Measurements from ENCODE around the gene TMEM187. TPM values are rescaled to one million over a fixed set of nuclear protein-coding genes. Genes with fewer than 3 reads are reported as not detected.

The TMEM187 gene
- total and polyA plus RNA-seq, 11 donors, result 3.2 to 11.4 (median 7.2) TPM

GRCh38 chrX:153953892-153954557 is 18.5 kb upstream of the TMEM187 start:
- H3K27me3 ChIP-seq, result no peaks in the 10 kb centered on the region
- TF ChIP-seq CTCF (IDR thresholded peaks at IDR 0.05), result no peak
- TF ChIP-seq POLR2A (IDR thresholded peaks at IDR 0.05), result no peak
- peaks cover 0 to 100% (median 79%) of the 10 kb centered on the region in 9 donors for H3K36me3 ChIP-seq
- peaks cover 0 to 19% (median 5%) of the 10 kb centered on the region in 12 donors for H3K4me1 ChIP-seq
- intact Hi-C loops (cut with DNase I), result loop anchor here (1.0 to 10.0 kb wide), 6 partner anchors 189 to 995 kb away; partner anchors contain the start of gene PLXNB3 (in 9 of the 10)
- H3K27ac ChIP-seq, result peak overlapping the region in 3 of 12 donors; percentile 52 to 86 (median 72)
- DNase-seq (peak in 1 of 5 donors; percentile 46), ATAC-seq (no peak)
- H3K9me3 ChIP-seq, result no peaks in the 10 kb centered on the region
- 84 to 85% (median 85%) methylated on average over 17 to 33 of the region's 33 CpGs for WGBS, 4 donors
- H3K4me3 ChIP-seq, result no peak overlapping the region

GRCh38 chrX:153954558-153955227 is 17.9 kb upstream of the TMEM187 start:
- Histone ChIP-seq H3K27me3 (no peaks in the 10 kb centered on the region), H3K4me3 (no peak overlapping the region), H3K9me3 (no peaks in the 10 kb centered on the region), H3K4me1 (peaks cover 0 to 14% (median 3%) of the 10 kb centered on the region in 12 donors), H3K27ac (peak overlapping the region in 1 of 12 donors; percentile 86), H3K36me3 (peaks cover 0 to 100% (median 85%) of the 10 kb centered on the region in 9 donors)
- 93 to 98% (median 95%) methylated on average over 21 to 44 of the region's 44 CpGs for WGBS, 4 donors
- DNase-seq (peak in 1 of 5 donors; percentile 27), ATAC-seq (no peak)
- no peak for TF ChIP-seq POLR2A (IDR thresholded peaks at IDR 0.05)
- no peak for TF ChIP-seq CTCF (IDR thresholded peaks at IDR 0.05)
- intact Hi-C loops (cut with DNase I), result loop anchor here in 7 of 10 donors (2.0 to 10.0 kb wide), 3 partner anchors 192 to 420 kb away; partner anchors contain the start of gene PLXNB3 (in 5 of the 7)

- WGBS, 4 donors, result 81 to 87% (median 84%) methylated on average over 3 to 12 of the region's 12 CpGs
- TF ChIP-seq CTCF (IDR thresholded peaks at IDR 0.05) (no peak), POLR2A (IDR thresholded peaks at IDR 0.05) (no peak)
- Histone ChIP-seq H3K4me3 (no peak overlapping the region), H3K36me3 (peaks cover 0 to 100% (median 86%) of the 10 kb centered on the region in 9 donors), H3K9me3 (no peaks in the 10 kb centered on the region), H3K4me1 (peaks cover 0 to 10% (median 2%) of the 10 kb centered on the region in 12 donors), H3K27me3 (no peaks in the 10 kb centered on the region), H3K27ac (peak overlapping the region in 1 of 12 donors; percentile 86)
- intact Hi-C loops (cut with DNase I), result loop anchor here in 2 of 10 donors (2.0 to 10.0 kb wide), 2 partner anchors 192 to 420 kb away; no protein-coding TSS in a partner anchor
- ATAC-seq (no peak), DNase-seq (peak in 1 of 5 donors; percentile 20)
Measured at GRCh38 chrX:153955228-153955732, 17.3 kb upstream of the TMEM187 start.

All from heart left ventricle (tissue), 16 donors.